HCT116 (cell line): ENCODE data around the gene NTSR1. TPM values are rescaled to one million over a fixed set of nuclear protein-coding genes. Genes with fewer than 3 reads are reported as not detected.
A peak's percentile ranks its signal among the peaks of the same experiment; 100 is the strongest.

ENCODE experiments used
- ATAC-seq: fragments of 200-7000 bp; cut with Tn5 transposase; 2 replicates; pipeline ENCODE4 v1.9.1; 2020; ENCODE audit warnings: mild to moderate bottlenecking, moderate library complexity
- BruUV-seq: library from RNA; stranded (reverse); fragments of 400-500 nt; replicated peaks from 2 replicates; lab custom pipeline; 2021; lab: Mats Ljungman, UMichigan
- CTCF ChIA-PET: fragments of 300-600 bp; sonication (Branson Sonifier 250); formaldehyde crosslinking; loops from one replicate; lab custom pipeline; 2021; ENCODE audit warnings: antibody characterized with exemption; lab: Charles Lee
- POLR2A ChIA-PET: fragments of 300-600, 350-600 bp; sonication (Branson Sonifier 250); formaldehyde crosslinking; loops from one replicate; lab custom pipeline; 2021; ENCODE audit warnings: antibody characterized with exemption; lab: Charles Lee
- RAD21 ChIA-PET, 2 experiments: fragments of 300-600 bp; sonication (Branson Sonifier 250); formaldehyde crosslinking; loops; one replicate each; lab custom pipeline; 2023; ENCODE audit warnings: low total read pairs in 2 of 2; ENCODE audit not compliant: uncharacterized antibody in 2 of 2, unreplicated experiment in 2 of 2, low non-redundant PET in 1 of 2; lab: Charles Lee
- DNase-seq: peaks from one replicate; pipeline ENCODE4 v3.0.0-alpha.2; 2010; ENCODE audit warnings: low read depth, low spot score
- H2AFZ ChIP-seq: fragments of 200-600 bp; shearing (Covaris generic), sonication (generic); 2 replicates; pipeline ENCODE4 v1.6.1; 2017; ENCODE audit warnings: low read depth, mixed run types, mixed read lengths, antibody characterized with exemption, low read length; ENCODE audit not compliant: poor library complexity, severe bottlenecking
- H3K27ac ChIP-seq: 2 replicates; pipeline ENCODE4 v1.5.1; 2012; ENCODE audit warnings: low read depth, low read length
- H3K27me3 ChIP-seq: fragments of 200-600 bp; sonication (generic); 2 replicates; pipeline ENCODE4 v1.6.1; 2016; ENCODE audit warnings: mixed run types, low read length, mixed read lengths; ENCODE audit not compliant: insufficient read depth
- H3K36me3 ChIP-seq, 2 experiments: fragments of 200-500 bp in 1 of 2; fragments of 200-600 bp in 1 of 2; sonication (Bioruptor generic) in 1 of 2; sonication (generic) in 1 of 2; 2 replicates each; pipeline versions ENCODE4 v1.5.1 to v1.6.1; 2014 to 2016; ENCODE audit warnings: low read length in 2 of 2, inconsistent platforms in 1 of 2, mixed read lengths in 1 of 2, mixed run types in 1 of 2; ENCODE audit not compliant: insufficient read depth in 2 of 2, control insufficient read depth in 1 of 2
- H3K4me1 ChIP-seq, 2 experiments: fragments of 200-600 bp in 1 of 2; sonication (generic) in 1 of 2; 2 replicates each; pipeline versions ENCODE4 v1.5.1 to v1.6.1; 2012 to 2017; ENCODE audit warnings: low read length in 2 of 2, inconsistent platforms in 1 of 2, mild to moderate bottlenecking in 1 of 2, mixed read lengths in 1 of 2, mixed run types in 1 of 2, moderate library complexity in 1 of 2; ENCODE audit not compliant: insufficient read depth in 2 of 2, control insufficient read depth in 1 of 2
- H3K4me2 ChIP-seq: fragments of 200-600 bp; sonication (generic); 2 replicates; pipeline ENCODE4 v1.6.1; 2017; ENCODE audit warnings: mixed run types, low read length, mixed read lengths
- H3K4me3 ChIP-seq, 2 experiments: fragments of 200-600 bp in 1 of 2; sonication (generic) in 1 of 2; replicated peaks in 1 of 2; 2 replicates each; pipeline ENCODE4 v1.5.1; 2011 to 2016; ENCODE audit warnings: low read length in 2 of 2, control low read depth in 1 of 2, low read depth in 1 of 2, mild to moderate bottlenecking in 1 of 2, mixed read lengths in 1 of 2, mixed run types in 1 of 2
- H3K79me2 ChIP-seq: fragments of 200-600 bp; sonication (generic); 2 replicates; pipeline ENCODE4 v1.6.1; 2017; ENCODE audit warnings: mild to moderate bottlenecking, mixed run types, low read length, moderate library complexity, mixed read lengths; ENCODE audit not compliant: insufficient read depth
- H3K9ac ChIP-seq: fragments of 200-600 bp; sonication (generic); 2 replicates; pipeline ENCODE4 v1.6.1; 2016; ENCODE audit warnings: low read length, mixed read lengths
- H3K9me2 ChIP-seq: fragments of 200-600 bp; sonication (generic), shearing (Covaris generic); 2 replicates; pipeline ENCODE4 v1.6.1; 2017; ENCODE audit warnings: mixed run types, mild to moderate bottlenecking, moderate library complexity; ENCODE audit not compliant: insufficient read depth
- H3K9me3 ChIP-seq, 2 experiments: fragments of 200-500 bp in 1 of 2; fragments of 200-600 bp in 1 of 2; sonication (Bioruptor generic) in 1 of 2; sonication (generic) in 1 of 2; 2 replicates each; pipeline ENCODE4 v1.6.1; 2014 to 2017; ENCODE audit warnings: low read length in 2 of 2, mixed read lengths in 2 of 2, inconsistent platforms in 1 of 2, low read depth in 1 of 2, mild to moderate bottlenecking in 1 of 2, mixed run types in 1 of 2, moderate library complexity in 1 of 2; ENCODE audit not compliant: control insufficient read depth in 1 of 2, insufficient read depth in 1 of 2
- H4K20me1 ChIP-seq: fragments of 200-600 bp; sonication (generic), shearing (Covaris generic); 2 replicates; pipeline ENCODE4 v1.6.1; 2017; ENCODE audit warnings: mixed run types, mild to moderate bottlenecking, moderate library complexity; ENCODE audit not compliant: insufficient read depth
- CBX3 ChIP-seq: IDR thresholded peaks from 2 replicates; pipeline ENCODE4 v1.6.1; 2012; ENCODE audit warnings: low read depth
- CEBPB ChIP-seq: IDR thresholded peaks from 2 replicates; pipeline ENCODE4 v1.6.1; 2012; ENCODE audit warnings: low read depth
- EZH2phosphoT487 ChIP-seq: fragments of 200-600 bp; IDR thresholded peaks from 2 replicates; pipeline ENCODE4 v1.6.1; 2018; ENCODE audit warnings: antibody characterized with exemption, borderline replicate concordance
- FOSL1 ChIP-seq: IDR thresholded peaks from 2 replicates; pipeline ENCODE4 v1.6.1; 2012; ENCODE audit warnings: low read depth
- SP1 ChIP-seq: IDR thresholded peaks from 2 replicates; pipeline ENCODE4 v1.6.1; 2012; ENCODE audit warnings: low read depth
- TCF7L2 ChIP-seq: IDR thresholded peaks from 2 replicates; pipeline ENCODE4 v1.7.0; 2011; ENCODE audit warnings: borderline replicate concordance, inconsistent platforms; ENCODE audit not compliant: insufficient read depth, insufficient read length; ENCODE audit errors: extremely low read depth
- ZFX ChIP-seq: fragments of 450-650 bp; IDR thresholded peaks from 2 replicates; pipeline ENCODE4 v1.6.1; 2017
- intact Hi-C: fragments of 100-400 bp; cut with micrococcal nuclease; formaldehyde crosslinking; loops from 2 replicates; pipeline ENCODE4 v1.10.0; 2022
- total RNA-seq: library from RNA; stranded (reverse); gene quantifications from one replicate; pipeline ENCODE4 v1.2.1, GENCODE V29; 2021; ENCODE audit not compliant: unreplicated experiment
- TF ChIP-seq, protein P1 (sequence below), 3 experiments: fragments of 200-600 bp in 1 of 3; sonication (generic) in 1 of 3; IDR thresholded peaks in 2 of 3; conservative IDR thresholded peaks in 1 of 3; 2 replicates each; pipeline ENCODE4 v1.5.1; 2012 to 2017; ENCODE audit warnings: low read depth in 2 of 3, low read length in 2 of 3, antibody characterized with exemption in 1 of 3, borderline replicate concordance in 1 of 3, control low read depth in 1 of 3, mild to moderate bottlenecking in 1 of 3, mixed read lengths in 1 of 3, mixed run types in 1 of 3, moderate library complexity in 1 of 3; ENCODE audit not compliant: insufficient read depth in 1 of 3
- TF ChIP-seq, protein P2 (sequence below): IDR thresholded peaks from 2 replicates; pipeline ENCODE4 v1.6.1; 2012; ENCODE audit warnings: low read depth

NTSR1 gene
- total RNA-seq, 1 experiment from 2014 or later: 187 TPM

DNA sequence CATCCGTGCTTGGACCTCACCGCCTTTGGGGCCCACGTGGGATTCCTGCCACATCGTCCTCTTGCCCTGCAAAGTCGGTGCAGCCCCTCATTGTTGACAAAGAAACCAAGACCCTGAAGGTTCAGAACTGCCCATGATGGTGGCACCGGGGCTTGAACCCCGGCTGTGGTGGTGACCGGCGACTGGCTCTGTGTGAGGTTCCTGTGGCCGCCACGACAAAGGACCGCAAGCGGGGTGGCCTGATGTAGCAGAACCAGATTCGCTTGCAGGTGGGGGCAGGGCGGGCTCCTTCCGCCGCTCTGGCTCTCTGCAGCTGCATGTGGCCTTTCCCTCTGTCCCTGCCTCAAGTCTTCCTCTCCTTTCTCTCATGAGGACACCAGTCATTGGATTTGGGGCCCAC is 37.6 kb upstream of the NTSR1 start:
- H3K4me1 ChIP-seq: peaks cover 6 to 27% of the 10 kb centered on the region in 2 experiments; a peak in 2 of 4 replicates
- 0 out of 2 replicates have a peak overlapping the region, but pooled peaks have one; percentile 12 for H3K27ac ChIP-seq
- no peaks in the 10 kb centered on the region for H3K9me3 ChIP-seq
- intact Hi-C loops: no loop called here
- H3K79me2 ChIP-seq: no peaks in the 10 kb centered on the region; the same call in 1 of the 2 replicates
- RAD21 ChIA-PET: no interaction called here
- CTCF ChIA-PET: no interaction called here
- peaks cover 11 to 41% of the 10 kb centered on the region in 2 experiments; a peak in 3 of 4 replicates for H3K36me3 ChIP-seq
- DNase-seq: no peak
- H3K9me2 ChIP-seq: no peaks in the 10 kb centered on the region
- H2AFZ ChIP-seq: no peak overlapping the region
- no peaks in the 10 kb centered on the region for H3K27me3 ChIP-seq
- BruUV-seq: no TSS peak
- no peak for ATAC-seq
- POLR2A ChIA-PET: no interaction called here
- H3K4me3 ChIP-seq: no peak overlapping the region
- TF ChIP-seq SP1: no peak
- TF ChIP-seq, protein P1, sequence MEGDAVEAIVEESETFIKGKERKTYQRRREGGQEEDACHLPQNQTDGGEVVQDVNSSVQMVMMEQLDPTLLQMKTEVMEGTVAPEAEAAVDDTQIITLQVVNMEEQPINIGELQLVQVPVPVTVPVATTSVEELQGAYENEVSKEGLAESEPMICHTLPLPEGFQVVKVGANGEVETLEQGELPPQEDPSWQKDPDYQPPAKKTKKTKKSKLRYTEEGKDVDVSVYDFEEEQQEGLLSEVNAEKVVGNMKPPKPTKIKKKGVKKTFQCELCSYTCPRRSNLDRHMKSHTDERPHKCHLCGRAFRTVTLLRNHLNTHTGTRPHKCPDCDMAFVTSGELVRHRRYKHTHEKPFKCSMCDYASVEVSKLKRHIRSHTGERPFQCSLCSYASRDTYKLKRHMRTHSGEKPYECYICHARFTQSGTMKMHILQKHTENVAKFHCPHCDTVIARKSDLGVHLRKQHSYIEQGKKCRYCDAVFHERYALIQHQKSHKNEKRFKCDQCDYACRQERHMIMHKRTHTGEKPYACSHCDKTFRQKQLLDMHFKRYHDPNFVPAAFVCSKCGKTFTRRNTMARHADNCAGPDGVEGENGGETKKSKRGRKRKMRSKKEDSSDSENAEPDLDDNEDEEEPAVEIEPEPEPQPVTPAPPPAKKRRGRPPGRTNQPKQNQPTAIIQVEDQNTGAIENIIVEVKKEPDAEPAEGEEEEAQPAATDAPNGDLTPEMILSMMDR (IDR thresholded peaks at IDR 0.05 in 2 of 3, conservative IDR thresholded peaks at IDR 0.05 in 1 of 3; ENCODE audit: borderline replicate concordance in 1 of 3, insufficient read depth in 1 of 3, low read depth in 2 of 3, low read length in 2 of 3): no peak
- H3K4me2 ChIP-seq: no peak overlapping the region
- H3K9ac ChIP-seq: no peak overlapping the region
- no peaks in the 10 kb centered on the region for H4K20me1 ChIP-seq

DNA sequence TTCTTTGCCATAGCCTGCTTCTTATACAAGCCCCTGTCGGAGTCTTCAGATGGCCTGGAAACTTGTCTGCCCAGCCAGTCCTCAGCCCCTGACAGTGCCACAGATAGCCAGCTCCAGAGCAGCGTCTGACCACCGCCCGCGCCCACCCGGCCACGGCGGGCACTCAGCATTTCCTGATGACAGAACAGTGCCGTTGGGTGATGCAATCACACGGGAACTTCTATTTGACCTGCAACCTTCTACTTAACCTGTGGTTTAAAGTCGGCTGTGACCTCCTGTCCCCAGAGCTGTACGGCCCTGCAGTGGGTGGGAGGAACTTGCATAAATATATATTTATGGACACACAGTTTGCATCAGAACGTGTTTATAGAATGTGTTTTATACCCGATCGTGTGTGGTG is 36.9 kb upstream of the NTSR1 start:
- no peak for TF ChIP-seq SP1
- TF ChIP-seq ZFX: no peak
- TF ChIP-seq EZH2phosphoT487: no peak
- TF ChIP-seq FOSL1: no peak
- TF ChIP-seq CBX3: no peak
- TF ChIP-seq, protein P2, sequence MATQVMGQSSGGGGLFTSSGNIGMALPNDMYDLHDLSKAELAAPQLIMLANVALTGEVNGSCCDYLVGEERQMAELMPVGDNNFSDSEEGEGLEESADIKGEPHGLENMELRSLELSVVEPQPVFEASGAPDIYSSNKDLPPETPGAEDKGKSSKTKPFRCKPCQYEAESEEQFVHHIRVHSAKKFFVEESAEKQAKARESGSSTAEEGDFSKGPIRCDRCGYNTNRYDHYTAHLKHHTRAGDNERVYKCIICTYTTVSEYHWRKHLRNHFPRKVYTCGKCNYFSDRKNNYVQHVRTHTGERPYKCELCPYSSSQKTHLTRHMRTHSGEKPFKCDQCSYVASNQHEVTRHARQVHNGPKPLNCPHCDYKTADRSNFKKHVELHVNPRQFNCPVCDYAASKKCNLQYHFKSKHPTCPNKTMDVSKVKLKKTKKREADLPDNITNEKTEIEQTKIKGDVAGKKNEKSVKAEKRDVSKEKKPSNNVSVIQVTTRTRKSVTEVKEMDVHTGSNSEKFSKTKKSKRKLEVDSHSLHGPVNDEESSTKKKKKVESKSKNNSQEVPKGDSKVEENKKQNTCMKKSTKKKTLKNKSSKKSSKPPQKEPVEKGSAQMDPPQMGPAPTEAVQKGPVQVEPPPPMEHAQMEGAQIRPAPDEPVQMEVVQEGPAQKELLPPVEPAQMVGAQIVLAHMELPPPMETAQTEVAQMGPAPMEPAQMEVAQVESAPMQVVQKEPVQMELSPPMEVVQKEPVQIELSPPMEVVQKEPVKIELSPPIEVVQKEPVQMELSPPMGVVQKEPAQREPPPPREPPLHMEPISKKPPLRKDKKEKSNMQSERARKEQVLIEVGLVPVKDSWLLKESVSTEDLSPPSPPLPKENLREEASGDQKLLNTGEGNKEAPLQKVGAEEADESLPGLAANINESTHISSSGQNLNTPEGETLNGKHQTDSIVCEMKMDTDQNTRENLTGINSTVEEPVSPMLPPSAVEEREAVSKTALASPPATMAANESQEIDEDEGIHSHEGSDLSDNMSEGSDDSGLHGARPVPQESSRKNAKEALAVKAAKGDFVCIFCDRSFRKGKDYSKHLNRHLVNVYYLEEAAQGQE: no peak
- no peak for TF ChIP-seq CEBPB
- no peak for TF ChIP-seq TCF7L2
- TF ChIP-seq, all 23 proteins: peak for 0
- H3K4me2 ChIP-seq: no peak overlapping the region
- intact Hi-C loops: no loop called here
- H3K9me3 ChIP-seq: no peaks in the 10 kb centered on the region
- no peak overlapping the region for H3K27ac ChIP-seq
- ChIA-PET RAD21 (no interaction called here), CTCF (no interaction called here), POLR2A (no interaction called here)
- H3K4me1 ChIP-seq: peaks cover under 1 to 19% of the 10 kb centered on the region in 2 experiments; a peak in 2 of 4 replicates
- no peaks in the 10 kb centered on the region; the same call in 1 of the 2 replicates for H3K79me2 ChIP-seq
- no peaks in the 10 kb centered on the region for H4K20me1 ChIP-seq
- no peak overlapping the region for H3K4me3 ChIP-seq
- no peaks in the 10 kb centered on the region for H3K27me3 ChIP-seq
- no TSS peak for BruUV-seq
- ATAC-seq (no peak), DNase-seq (no peak)
- H3K9ac ChIP-seq: no peak overlapping the region
- H3K36me3 ChIP-seq: peaks cover 11 to 34% of the 10 kb centered on the region in 2 experiments; a peak in 3 of 4 replicates
- H3K9me2 ChIP-seq: no peaks in the 10 kb centered on the region
- no peak overlapping the region for H2AFZ ChIP-seq
